H1 (cell line): ENCODE data around the gene ZNF213. TPM values are rescaled to one million over a fixed set of nuclear protein-coding genes. Genes with fewer than 3 reads are reported as not detected.

Source experiments
- CTCF ChIA-PET: fragments of 300-600 bp; sonication (Branson Sonifier 250); formaldehyde crosslinking; loops from one replicate; lab custom pipeline; 2021; ENCODE audit not compliant: partially characterized antibody; lab: Charles Lee
- POLR2A ChIA-PET: fragments of 300-600 bp; sonication (Branson Sonifier 250); formaldehyde crosslinking; loops from one replicate; lab custom pipeline; 2021; ENCODE audit warnings: inconsistent platforms; ENCODE audit not compliant: partially characterized antibody; lab: Charles Lee
- DNase-seq, 2 experiments: peaks; one replicate each; pipeline versions ENCODE4 v3.0.0 to v3.0.0-alpha.2; 2010 to 2022; ENCODE audit warnings: low spot score in 2 of 2, low read depth in 1 of 2, mixed read lengths in 1 of 2
- FAIRE-seq: peaks from 2 replicates; lab custom pipeline; 2011; peaks lifted over from hg19 to GRCh38; lab: Jason Lieb, UNC
- H2AFZ ChIP-seq: 2 replicates; pipeline ENCODE4 v1.8.1; 2012; ENCODE audit warnings: low read length, inconsistent platforms
- H2AK5ac ChIP-seq: 2 replicates; pipeline ENCODE4 v1.6.1; 2013; ENCODE audit warnings: low read depth, low read length
- H2BK120ac ChIP-seq: replicated peaks from 2 replicates; pipeline ENCODE3; 2013; ENCODE audit warnings: low read depth, low read length, inconsistent platforms
- H2BK12ac ChIP-seq: 2 replicates; pipeline ENCODE4 v1.6.1; 2013; ENCODE audit warnings: low read depth, low read length
- H2BK15ac ChIP-seq: 2 replicates; pipeline ENCODE4 v1.6.1; 2013; ENCODE audit warnings: low read length
- H2BK20ac ChIP-seq: 2 replicates; pipeline ENCODE4 v1.6.1; 2013; ENCODE audit warnings: low read length
- H2BK5ac ChIP-seq: 2 replicates; pipeline ENCODE4 v1.6.1; 2013; ENCODE audit warnings: low read depth, low read length
- H3K14ac ChIP-seq: 2 replicates; pipeline ENCODE4 v1.6.1; 2013; ENCODE audit warnings: inconsistent platforms; ENCODE audit not compliant: insufficient read length
- H3K18ac ChIP-seq: 2 replicates; pipeline ENCODE4 v1.6.1; 2013; ENCODE audit warnings: low read length; ENCODE audit errors: extremely low read depth
- H3K23ac ChIP-seq: 2 replicates; pipeline ENCODE4 v1.6.1; 2013; ENCODE audit warnings: inconsistent platforms; ENCODE audit not compliant: insufficient read length
- H3K23me2 ChIP-seq: 2 replicates; pipeline ENCODE4 v1.6.1; 2013; ENCODE audit warnings: low read depth, low read length
- H3K27ac ChIP-seq: 2 replicates; pipeline ENCODE4 v1.6.1; 2011; ENCODE audit warnings: low read depth, low read length, inconsistent platforms
- H3K27me3 ChIP-seq, 4 experiments: replicated peaks in 1 of 4; 1 replicate in 1 of 4; 2 replicates in 3 of 4; pipeline versions ENCODE4 v1.6.1 to v1.8.1; 2011 to 2013; ENCODE audit warnings: low read length in 3 of 4, mild to moderate bottlenecking in 3 of 4, inconsistent platforms in 2 of 4, mixed read lengths in 2 of 4, moderate library complexity in 1 of 4; ENCODE audit not compliant: control insufficient read depth in 3 of 4, insufficient read depth in 3 of 4; ENCODE audit errors: extremely low read depth in 1 of 4
- H3K36me3 ChIP-seq, 4 experiments: 2 replicates each; pipeline versions ENCODE4 v1.6.1 to v1.8.1; 2011 to 2013; ENCODE audit warnings: mild to moderate bottlenecking in 4 of 4, low read length in 3 of 4, moderate library complexity in 2 of 4, control low read depth in 1 of 4, inconsistent platforms in 1 of 4; ENCODE audit not compliant: insufficient read depth in 4 of 4, control insufficient read depth in 2 of 4
- H3K4ac ChIP-seq: replicated peaks from 2 replicates; pipeline ENCODE3; 2013; ENCODE audit warnings: low read length, low read depth, mixed read lengths, inconsistent platforms; ENCODE audit not compliant: insufficient read length
- H3K4me1 ChIP-seq, 4 experiments: replicated peaks in 1 of 4; 1 replicate in 1 of 4; 2 replicates in 3 of 4; pipeline versions ENCODE4 v1.6.1 to v1.8.1; 2011 to 2013; ENCODE audit warnings: low read length in 3 of 4, inconsistent platforms in 2 of 4, mixed read lengths in 1 of 4; ENCODE audit not compliant: insufficient read depth in 4 of 4, control insufficient read depth in 3 of 4
- H3K4me2 ChIP-seq, 2 experiments: 2 replicates each; pipeline versions ENCODE4 v1.6.1 to v1.8.1; 2011 to 2013; ENCODE audit warnings: low read depth in 2 of 2, low read length in 2 of 2, control low read depth in 1 of 2, inconsistent platforms in 1 of 2, mild to moderate bottlenecking in 1 of 2; ENCODE audit not compliant: insufficient read depth in 1 of 2
- H3K4me3 ChIP-seq, 4 experiments: fragments of 200-600, 300-600 bp in 1 of 4; sonication (generic), shearing (Covaris generic), sonication (Bioruptor Twin) in 1 of 4; 2 replicates each; pipeline versions ENCODE4 v1.5.1 to v1.8.1; 2011 to 2016; ENCODE audit warnings: low read length in 4 of 4, low read depth in 3 of 4, control low read depth in 2 of 4, inconsistent platforms in 2 of 4, mild to moderate bottlenecking in 2 of 4, mixed read lengths in 1 of 4, moderate library complexity in 1 of 4; ENCODE audit not compliant: insufficient read depth in 2 of 4; ENCODE audit errors: extremely low read depth in 1 of 4
- H3K56ac ChIP-seq: replicated peaks from 2 replicates; pipeline ENCODE3; 2013; ENCODE audit warnings: low read depth, mild to moderate bottlenecking, mixed read lengths, low read length, inconsistent platforms; ENCODE audit not compliant: insufficient read length
- H3K79me1 ChIP-seq: 2 replicates; pipeline ENCODE4 v1.6.1; 2013; ENCODE audit warnings: low read depth, low read length, control low read depth
- H3K79me2 ChIP-seq, 2 experiments: 2 replicates each; pipeline versions ENCODE4 v1.6.1 to v1.8.1; 2012 to 2013; ENCODE audit warnings: low read length in 2 of 2, mild to moderate bottlenecking in 2 of 2, inconsistent platforms in 1 of 2; ENCODE audit not compliant: insufficient read depth in 2 of 2, control insufficient read depth in 1 of 2
- H3K9ac ChIP-seq, 4 experiments: replicated peaks in 1 of 4; 1 replicate in 1 of 4; 2 replicates in 3 of 4; pipeline versions ENCODE4 v1.6.1 to v1.8.1; 2011 to 2013; ENCODE audit warnings: low read depth in 3 of 4, low read length in 3 of 4, control low read depth in 2 of 4, mild to moderate bottlenecking in 2 of 4, moderate library complexity in 2 of 4, inconsistent platforms in 1 of 4; ENCODE audit errors: extremely low read depth in 1 of 4
- H3K9me3 ChIP-seq, 2 experiments: 2 replicates each; pipeline versions ENCODE4 v1.6.1 to v1.8.1; 2012 to 2013; ENCODE audit warnings: mild to moderate bottlenecking in 2 of 2, moderate library complexity in 2 of 2, control low read depth in 1 of 2, inconsistent platforms in 1 of 2, low read depth in 1 of 2, low read length in 1 of 2, mixed read lengths in 1 of 2; ENCODE audit not compliant: insufficient read depth in 2 of 2
- H4K20me1 ChIP-seq, 2 experiments: replicated peaks in 1 of 2; 2 replicates each; pipeline versions ENCODE3 to v1.8.1; 2011 to 2013; ENCODE audit warnings: inconsistent platforms in 2 of 2, low read length in 2 of 2, mild to moderate bottlenecking in 1 of 2; ENCODE audit not compliant: insufficient read depth in 2 of 2, control insufficient read depth in 1 of 2
- H4K5ac ChIP-seq: 2 replicates; pipeline ENCODE4 v1.6.1; 2013; ENCODE audit warnings: low read length, low read depth, mixed read lengths, inconsistent platforms; ENCODE audit not compliant: insufficient read length
- H4K8ac ChIP-seq: 2 replicates; pipeline ENCODE4 v1.8.0; 2013; ENCODE audit warnings: mild to moderate bottlenecking, moderate library complexity, low read length, inconsistent platforms; ENCODE audit not compliant: insufficient read depth; ENCODE audit errors: extremely low read depth
- H4K91ac ChIP-seq: replicated peaks from 2 replicates; pipeline ENCODE3; 2013; ENCODE audit warnings: low read length, mixed read lengths, inconsistent platforms; ENCODE audit not compliant: insufficient read length
- ASH2L ChIP-seq: fragments of 200-600, 300-600 bp; sonication (generic); IDR thresholded peaks from one replicate; pipeline ENCODE4 v1.7.1; 2017; ENCODE audit warnings: low read length
- BRCA1 ChIP-seq: IDR thresholded peaks from 2 replicates; pipeline ENCODE4 v1.6.1; 2012; ENCODE audit warnings: low read depth, low read length, improper control_type of control experiment
- RFX5 ChIP-seq: IDR thresholded peaks from 2 replicates; pipeline ENCODE4 v1.6.1; 2011; ENCODE audit warnings: low read depth, low read length, improper control_type of control experiment, borderline replicate concordance
- WGBS, 2 experiments: shearing (Covaris generic) in 1 of 2; methylation state at CpG; one replicate each; pipeline versions ENCODE4 v1.1.6 to v1.1.7; 2013 to 2015; ENCODE audit warnings: low lambda C conversion rate in 2 of 2, mixed read lengths in 2 of 2, inconsistent platforms in 1 of 2, low coverage in 1 of 2, missing lambda C conversion rate in 1 of 2; ENCODE audit not compliant: insufficient replicate concordance in 2 of 2, insufficient coverage in 1 of 2, insufficient read length in 1 of 2; ENCODE audit errors: extremely low coverage in 1 of 2, missing lambda C conversion rate in 1 of 2; 5-methylcytosine and 5-hydroxymethylcytosine counted together
- polyA plus RNA-seq, 7 experiments: library from polyadenylated mRNA; depleted of rRNA in 3 of 7; stranded (reverse) in 5 of 7; unstranded in 2 of 7; fragments of >200 nt in 5 of 7; fragments of 200-250 nt in 2 of 7; gene quantifications; 1 replicate in 5 of 7; 2 replicates in 1 of 7; 4 replicates in 1 of 7; pipeline versions ENCODE4 v1.2.1 to v1.2.3, GENCODE V29; 2011 to 2013; ENCODE audit warnings: missing spikeins in 2 of 7, mixed read lengths in 2 of 7
- total RNA-seq: library from RNA; stranded (reverse); fragmentation: NEBNext Ultra II Directional; extraction: Animal tissue kit (Norgen Biotek cat#: 25700); gene quantifications from 2 replicates; pipeline ENCODE4 v1.2.1, GENCODE V29; 2021
- TF ChIP-seq, protein P1 (sequence below), 3 experiments: IDR thresholded peaks; 1 replicate in 2 of 3; 2 replicates in 1 of 3; pipeline versions ENCODE4 v1.5.1 to v1.6.1; 2011; ENCODE audit warnings: low read length in 3 of 3, mild to moderate bottlenecking in 3 of 3, inconsistent platforms in 2 of 3, low read depth in 1 of 3, moderate library complexity in 1 of 3; ENCODE audit not compliant: insufficient read depth in 1 of 3; ENCODE audit errors: control extremely low read depth in 1 of 3

ZNF213 gene
- total and polyA plus RNA-seq, 2 of the 8 experiments (the other 6 are each of a cell fraction or from before 2014, with no cell fraction given): 1.6 to 6.9 TPM

DNA sequence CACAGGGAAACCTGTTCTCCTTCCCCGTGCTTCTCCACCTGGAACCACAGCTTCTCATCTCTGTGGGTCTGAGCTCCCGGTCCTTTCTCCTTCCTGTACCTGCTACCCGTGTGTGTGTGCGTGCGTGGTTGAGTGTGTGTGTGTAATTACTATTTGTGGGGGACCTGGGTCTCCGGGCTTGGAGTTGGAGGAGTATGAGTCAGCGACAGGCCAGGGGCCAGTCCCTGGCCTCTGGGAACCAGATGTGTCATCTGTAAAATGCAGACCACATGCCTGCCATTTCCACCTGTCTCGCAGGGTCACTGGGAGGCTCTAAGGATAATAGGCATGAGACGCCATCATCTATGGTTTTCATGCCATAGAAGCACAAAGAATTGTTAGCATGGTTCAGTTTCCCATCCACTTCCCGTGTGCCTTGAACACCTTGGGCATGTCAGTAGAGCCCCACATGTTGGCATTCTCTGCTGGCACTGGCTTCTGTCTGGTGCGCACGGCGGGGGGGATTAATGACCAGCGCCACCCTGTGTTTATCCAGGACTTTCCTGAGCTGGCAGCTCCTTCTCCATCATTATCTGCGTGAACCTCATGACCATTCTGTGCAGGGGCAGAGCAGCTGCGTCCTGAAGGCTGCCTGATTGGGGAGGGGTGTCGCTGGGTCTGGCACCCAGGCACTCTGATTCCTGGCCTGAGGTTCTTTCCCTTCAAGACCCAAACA lies 20.9 kb upstream of the ZNF213 start:
- Histone ChIP-seq H3K9me3 (no peaks in the 10 kb centered on the region), H3K4me2 (peak overlapping the region; percentile 79 to 93; a peak in 2 of 4 replicates), H2AK5ac (no peak overlapping the region; the same call in 1 of the 2 replicates), H3K4me3 (peak overlapping the region in 1 of 4 experiments; percentile 92; a peak in 1 of 8 replicates), H2AFZ (no peak overlapping the region), H4K8ac (no peak overlapping the region), H2BK20ac (no peak overlapping the region), H3K27ac (no peak overlapping the region), H3K23me2 (peaks cover 8% of the 10 kb centered on the region), H3K18ac (no peak overlapping the region), H4K5ac (no peak overlapping the region), H3K27me3 (no peaks in the 10 kb centered on the region), H3K36me3 (peaks cover 0 to 15% (median 12%) of the 10 kb centered on the region in 4 experiments; a peak in 7 of 8 replicates), H3K23ac (no peak overlapping the region), H3K79me1 (peaks cover 6% of the 10 kb centered on the region; the same call in 1 of the 2 replicates), H3K14ac (no peak overlapping the region), H3K79me2 (peaks cover 0 to 17% of the 10 kb centered on the region in 2 experiments; a peak in 2 of 4 replicates), H2BK12ac (no peak overlapping the region), H2BK15ac (no peak overlapping the region), H3K56ac (no peak overlapping the region), H3K9ac (no peak overlapping the region; a peak in 1 of 7 replicates), H4K91ac (no peak overlapping the region), H4K20me1 (peaks cover 0 to 6% of the 10 kb centered on the region in 2 experiments), H3K4ac (no peak overlapping the region), H2BK5ac (no peak overlapping the region), H3K4me1 (peaks cover 0 to 15% (median 8%) of the 10 kb centered on the region in 4 experiments; a peak in 5 of 7 replicates), H2BK120ac (no peak overlapping the region)
- POLR2A ChIA-PET: interaction anchor here (1.0 to 12.1 kb wide), 6 partner anchors 9 to 27 kb away, joined by 3 to 169 read pairs (median 12); partner anchors contain the start of gene ZSCAN10
- no peak for FAIRE-seq
- TF ChIP-seq RFX5 (no peak), ASH2L (no peak), BRCA1 (no peak)
- TF ChIP-seq, protein P1, sequence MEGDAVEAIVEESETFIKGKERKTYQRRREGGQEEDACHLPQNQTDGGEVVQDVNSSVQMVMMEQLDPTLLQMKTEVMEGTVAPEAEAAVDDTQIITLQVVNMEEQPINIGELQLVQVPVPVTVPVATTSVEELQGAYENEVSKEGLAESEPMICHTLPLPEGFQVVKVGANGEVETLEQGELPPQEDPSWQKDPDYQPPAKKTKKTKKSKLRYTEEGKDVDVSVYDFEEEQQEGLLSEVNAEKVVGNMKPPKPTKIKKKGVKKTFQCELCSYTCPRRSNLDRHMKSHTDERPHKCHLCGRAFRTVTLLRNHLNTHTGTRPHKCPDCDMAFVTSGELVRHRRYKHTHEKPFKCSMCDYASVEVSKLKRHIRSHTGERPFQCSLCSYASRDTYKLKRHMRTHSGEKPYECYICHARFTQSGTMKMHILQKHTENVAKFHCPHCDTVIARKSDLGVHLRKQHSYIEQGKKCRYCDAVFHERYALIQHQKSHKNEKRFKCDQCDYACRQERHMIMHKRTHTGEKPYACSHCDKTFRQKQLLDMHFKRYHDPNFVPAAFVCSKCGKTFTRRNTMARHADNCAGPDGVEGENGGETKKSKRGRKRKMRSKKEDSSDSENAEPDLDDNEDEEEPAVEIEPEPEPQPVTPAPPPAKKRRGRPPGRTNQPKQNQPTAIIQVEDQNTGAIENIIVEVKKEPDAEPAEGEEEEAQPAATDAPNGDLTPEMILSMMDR (IDR thresholded peaks at IDR 0.05; ENCODE audit: control extremely low read depth in 1 of 3, insufficient read depth in 1 of 3, low read depth in 1 of 3, low read length in 3 of 3): peak in 1 of 3 experiments; percentile 10; a peak in 2 of 4 replicates
- CTCF ChIA-PET: interaction anchor here (0.6 to 36.8 kb wide), 9 partner anchors 8 to 94 kb away, joined by 3 to 619 read pairs (median 19); partner anchors contain the start of genes TNFRSF12A, ZNF213 and ZSCAN10
- WGBS, 2 experiments: 84% methylated on average over 17 of the region's 17 CpGs; no CpG with 5 or more reads in 1 of the 2 experiments
- no peak for DNase-seq
